A549 treated with AZD9567 at 1 μM for 4 hours (cell line): ENCODE results near the gene ARL8B. TPM values are rescaled to one million over a fixed set of nuclear protein-coding genes. Genes with fewer than 3 reads are reported as not detected.

ENCODE experiments used
- total RNA-seq: library from RNA; stranded (reverse); fragments of 200-300 nt; extraction: Qiagen RNA extraction; gene quantifications from 5 replicates; pipeline ENCODE4 v1.2.3, GENCODE V29; 2022; ENCODE audit not compliant: insufficient read depth

Gene ARL8B
- 65.6 to 71.0 TPM (median 66.7 TPM) in 5 replicates for total RNA-seq

GRCh38 chr3:5122030-5122740, at the start of gene ARL8B:
TSS of gene ARL8B (plus strand) at chr3:5122292. CDS start at chr3:5122466, 174 bp downstream.

GRCh38 chr3:5187156-5187919, 65.2 kb downstream of the ARL8B start, which contains the start of gene EDEM1:
TSS of gene EDEM1 (plus strand) at chr3:5187707. CDS start at chr3:5187806, 99 bp downstream.

Other genes with a start within 250 kb of the ARL8B start
- 67.4 to 80.2 TPM (median 75.3 TPM) in 5 replicates for gene BHLHE40, start 142.9 kb upstream of the ARL8B start, total RNA-seq
- 15.7 to 17.9 TPM (median 17.0 TPM) in 5 replicates for gene EDEM1, start 65.4 kb downstream of the ARL8B start, total RNA-seq